Natural killer cell (primary cell): ENCODE measurements around the gene KLK7. TPM values are rescaled to one million over a fixed set of nuclear protein-coding genes. Genes with fewer than 3 reads are reported as not detected.

Experiments used
- ATAC-seq, 3 donors: fragments of 150-1000 bp in 2 of 3; fragments of 200-7000 bp in 1 of 3; cut with Tn5 transposase; 1 replicate in 1 of 3; 2 replicates in 2 of 3; pipeline ENCODE4 v1.10.0; 2021; ENCODE audit warnings: mild to moderate bottlenecking in 2 of 3, moderate library complexity in 2 of 3
- DNase-seq, 2 donors: peaks; one replicate each; pipeline versions ENCODE4 v3.0.0 to v3.0.0-alpha.2; 2013 to 2021; ENCODE audit warnings: mixed read lengths in 1 of 2
- H3K27ac ChIP-seq: one replicate; pipeline ENCODE4 v1.5.1; 2013; ENCODE audit warnings: mild to moderate bottlenecking, low read length
- H3K27me3 ChIP-seq: one replicate; pipeline ENCODE4 v1.6.1; 2013; ENCODE audit warnings: low read length; ENCODE audit not compliant: control insufficient read depth, insufficient read depth
- H3K36me3 ChIP-seq: one replicate; pipeline ENCODE4 v1.6.1; 2013; ENCODE audit warnings: low read length; ENCODE audit not compliant: control insufficient read depth, insufficient read depth
- H3K4me1 ChIP-seq: one replicate; pipeline ENCODE4 v1.6.1; 2013; ENCODE audit warnings: low read length; ENCODE audit not compliant: control insufficient read depth, insufficient read depth
- H3K4me3 ChIP-seq: one replicate; pipeline ENCODE4 v1.5.1; 2013; ENCODE audit warnings: low read length
- H3K9me3 ChIP-seq: one replicate; pipeline ENCODE4 v1.6.1; 2013; ENCODE audit warnings: low read length; ENCODE audit not compliant: control insufficient read depth, insufficient read depth
- H3K27ac Mint-ChIP-seq, 2 donors: one replicate each; pipeline ENCODE4 v1.8.0; 2022; ENCODE audit warnings: mild to moderate bottlenecking in 2 of 2, mixed read lengths in 2 of 2, moderate library complexity in 1 of 2
- H3K27me3 Mint-ChIP-seq, 2 donors: one replicate each; pipeline ENCODE4 v1.8.0; 2022; ENCODE audit warnings: low read depth in 2 of 2, mixed read lengths in 2 of 2
- H3K36me3 Mint-ChIP-seq: one replicate; pipeline ENCODE4 v1.8.0; 2022; ENCODE audit warnings: mixed read lengths
- H3K4me1 Mint-ChIP-seq, 2 donors: one replicate each; pipeline ENCODE4 v1.8.0; 2022; ENCODE audit warnings: mixed read lengths in 2 of 2
- H3K4me3 Mint-ChIP-seq: one replicate; pipeline ENCODE4 v1.8.0; 2022; ENCODE audit warnings: mild to moderate bottlenecking, moderate library complexity, mixed read lengths
- H3K9me3 Mint-ChIP-seq, 2 donors: one replicate each; pipeline ENCODE4 v1.8.0; 2022; ENCODE audit warnings: mixed read lengths in 2 of 2
- CTCF ChIP-seq: fragments of 200-600 bp; IDR thresholded peaks from one replicate; pipeline ENCODE4 v1.8.0; 2022; ENCODE audit warnings: antibody characterized with exemption
- WGBS: methylation state at CpG from one replicate; pipeline ENCODE4 v1.1.7; 2013; ENCODE audit warnings: missing lambda C conversion rate; ENCODE audit not compliant: insufficient coverage; 5-methylcytosine and 5-hydroxymethylcytosine counted together
- intact Hi-C: fragments of 100-400 bp; cut with micrococcal nuclease; formaldehyde crosslinking; loops from one replicate; pipeline ENCODE4 v1.14.2; 2022
- total RNA-seq, 4 donors: library from RNA; stranded (reverse); fragments of 120-200 nt in 1 of 4; gene quantifications; one replicate each; pipeline versions ENCODE4 v1.2.3 to v1.2.4, GENCODE V29; 2013 to 2022

The KLK7 gene
- total RNA-seq = not detected
- total RNA-seq (2013) = not detected

GRCh38 chr19:50983625-50984292, at the start of gene KLK7:
KLK7 (minus strand) TSS chr19:50983917; CDS start chr19:50982399, 1,518 bp downstream.
- H3K27ac ChIP-seq = no peak within 1 kb of the TSS
- no peak within 1 kb of the TSS for H3K4me3 ChIP-seq
- H3K9me3 ChIP-seq = no peaks in the 10 kb centered on the region
- ATAC-seq = no peak
- Mint-ChIP-seq H3K27me3 (peaks cover 22 to 39% of the 10 kb centered on the region in 2 donors), H3K36me3 (no peaks in the 10 kb centered on the region), H3K27ac (no peak within 1 kb of the TSS), H3K9me3 (no peaks in the 10 kb centered on the region), H3K4me1 (no peaks in the 10 kb centered on the region), H3K4me3 (no peak within 1 kb of the TSS)
- no peaks in the 10 kb centered on the region for H3K36me3 ChIP-seq
- no peak for DNase-seq
- intact Hi-C loops = no loop called here
- 17% methylated on average over 28 of the region's 28 CpGs for WGBS
- no peaks in the 10 kb centered on the region for H3K4me1 ChIP-seq
- no peak for TF ChIP-seq CTCF
- H3K27me3 ChIP-seq = peaks cover 2% of the 10 kb centered on the region

GRCh38 chr19:51031880-51032225, 48.1 kb upstream of the KLK7 start:
- TF ChIP-seq CTCF = no peak
- H3K27ac ChIP-seq = no peak overlapping the region
- no peak for ATAC-seq
- intact Hi-C loops = no loop called here
- WGBS = 90% methylated on average over 28 of the region's 28 CpGs
- no peaks in the 10 kb centered on the region for H3K27me3 ChIP-seq
- H3K9me3 Mint-ChIP-seq = no peaks in the 10 kb centered on the region
- no peaks in the 10 kb centered on the region for H3K36me3 ChIP-seq
- no peaks in the 10 kb centered on the region for H3K4me1 Mint-ChIP-seq
- no peaks in the 10 kb centered on the region for H3K36me3 Mint-ChIP-seq
- H3K27me3 Mint-ChIP-seq = peaks cover 28 to 35% of the 10 kb centered on the region in 2 donors
- DNase-seq = no peak
- no peak overlapping the region for H3K4me3 ChIP-seq
- no peak overlapping the region for H3K27ac Mint-ChIP-seq
- no peaks in the 10 kb centered on the region for H3K4me1 ChIP-seq
- H3K9me3 ChIP-seq = no peaks in the 10 kb centered on the region
- H3K4me3 Mint-ChIP-seq = no peak overlapping the region

DNA sequence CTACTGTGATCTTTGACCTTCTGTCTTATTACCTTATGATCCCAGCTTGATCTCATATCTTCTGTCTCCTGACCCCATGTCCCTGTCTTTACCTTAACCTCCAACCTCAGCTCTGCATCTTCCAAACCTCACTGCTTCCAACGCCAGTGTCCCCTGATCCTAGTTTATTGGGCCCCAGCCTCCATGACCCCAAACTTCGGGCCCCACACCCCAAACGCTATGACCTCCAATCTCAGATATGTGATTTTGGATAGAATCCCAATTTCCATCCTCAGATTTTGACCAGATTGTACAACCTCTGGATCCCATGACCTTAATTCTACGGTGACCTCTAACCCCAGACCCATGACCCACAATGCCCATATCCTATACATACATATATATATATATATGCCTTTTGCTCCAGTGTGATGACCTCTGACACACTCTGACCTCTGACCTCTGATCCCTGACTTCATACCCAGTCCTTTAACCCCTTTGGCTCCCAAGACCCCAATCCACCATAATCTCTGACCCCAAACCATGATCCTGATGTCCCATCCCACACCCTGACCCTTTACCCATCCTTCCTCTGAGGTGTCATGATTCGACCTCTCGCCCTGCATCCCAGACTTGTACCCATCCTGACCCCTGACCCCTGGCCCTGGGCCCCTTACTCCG, 47.6 kb upstream of the KLK7 start:
- Mint-ChIP-seq H3K4me3 (no peak overlapping the region), H3K27me3 (peaks cover 28 to 38% of the 10 kb centered on the region in 2 donors)

More for the DNA sequence above, 47.6 kb upstream of the KLK7 start:
- no peak for TF ChIP-seq CTCF
- DNase-seq (no peak), ATAC-seq (no peak)
- Mint-ChIP-seq H3K4me1 (no peaks in the 10 kb centered on the region), H3K27ac (no peak overlapping the region), H3K36me3 (no peaks in the 10 kb centered on the region), H3K9me3 (no peaks in the 10 kb centered on the region)
- H3K4me3 ChIP-seq = no peak overlapping the region
- no peaks in the 10 kb centered on the region for H3K4me1 ChIP-seq
- 90% methylated on average over 6 of the region's 7 CpGs for WGBS
- no peaks in the 10 kb centered on the region for H3K27me3 ChIP-seq
- H3K27ac ChIP-seq = no peak overlapping the region
- no peaks in the 10 kb centered on the region for H3K9me3 ChIP-seq
- H3K36me3 ChIP-seq = no peaks in the 10 kb centered on the region
- intact Hi-C loops = no loop called here
